Ovary (tissue), 9 donors: Measurements from ENCODE around the gene TMPRSS3. TPM values are rescaled to one million over a fixed set of nuclear protein-coding genes. Genes with fewer than 3 reads are reported as not detected.

Experiments
- DNase-seq, 5 donors: peaks; one replicate each; pipeline ENCODE4 v3.0.0-alpha.2; 2019 to 2020
- H3K27ac ChIP-seq, 2 donors: fragments of 200-600 bp; one replicate each; pipeline versions ENCODE4 v1.5.1 to v1.8.0; 2019 to 2022
- H3K27me3 ChIP-seq: fragments of 200-600 bp; one replicate; pipeline ENCODE4 v1.8.0; 2022
- H3K36me3 ChIP-seq: fragments of 200-600 bp; sonication (generic); one replicate; pipeline ENCODE4 v1.5.1; 2019
- H3K4me1 ChIP-seq: one replicate; pipeline ENCODE4 v1.8.1; 2013; ENCODE audit warnings: mild to moderate bottlenecking, moderate library complexity; ENCODE audit not compliant: insufficient read depth
- H3K4me3 ChIP-seq: fragments of 200-600 bp; sonication (generic); one replicate; pipeline ENCODE4 v1.5.1; 2017
- H3K9me3 ChIP-seq, 2 donors: fragments of 200-600 bp in 1 of 2; sonication (generic) in 1 of 2; one replicate each; pipeline versions ENCODE4 v1.5.1 to v1.8.1; 2013 to 2019; ENCODE audit warnings: mild to moderate bottlenecking in 1 of 2, moderate library complexity in 1 of 2
- EP300 ChIP-seq: sonication (generic); formaldehyde crosslinking; IDR thresholded peaks from one replicate; pipeline ENCODE4 v1.6.1; 2017; ENCODE audit warnings: antibody characterized with exemption
- POLR2A ChIP-seq: fragments of 450-650 bp; IDR thresholded peaks from one replicate; pipeline ENCODE4 v1.6.1; 2017; ENCODE audit warnings: antibody characterized with exemption, mild to moderate bottlenecking, moderate library complexity
- WGBS, 3 donors: extraction: QIAGEN DNeasy Blood & Tissue Kit in 1 of 3; methylation state at CpG; one replicate each; pipeline versions ENCODE4 v1.1.5 to v1.1.7; 2013 to 2017; 5-methylcytosine and 5-hydroxymethylcytosine counted together
- intact Hi-C, 4 donors: fragments of 100-400 bp; cut with DNase I; formaldehyde crosslinking; loops; one replicate each; pipeline versions ENCODE4 v1.11.0 to v1.15.1; 2022 to 2023
- polyA plus RNA-seq, 2 donors: library from polyadenylated mRNA; stranded (reverse); fragments of 200-250 nt in 1 of 2; fragments of 350-450 nt in 1 of 2; fragmentation: Illumina TruSeq in 1 of 2; extraction: RNeasy Lipid Tissue Mini Kit (QIAGEN cat#74804) in 1 of 2; gene quantifications; one replicate each; pipeline ENCODE4 v1.2.3, GENCODE V29; 2013 to 2014
- total RNA-seq, 7 donors: library from RNA; depleted of rRNA in 2 of 7; stranded (reverse); fragments of >200 nt in 2 of 7; fragmentation: NEBNext Ultra II Directional in 3 of 7; extraction: Animal tissue kit (Norgen Biotek cat#: 25700) in 3 of 7; gene quantifications; one replicate each; pipeline versions ENCODE4 v1.1.0 to v1.2.4, GENCODE V29; 2016 to 2023
- TF ChIP-seq, protein P1 (sequence below), 3 donors: fragments of 450-650 bp in 2 of 3; fragments of 200-600 bp in 1 of 3; IDR thresholded peaks; one replicate each; pipeline versions ENCODE4 v1.5.1 to v1.8.0; 2016 to 2022; ENCODE audit warnings: antibody characterized with exemption in 3 of 3, mild to moderate bottlenecking in 1 of 3
- donor health status: DM: no; HTN: no; CAD: no; lungs with moderate emphysema.
- donor health status: DM: no; HTN: no; CAD: no.
- donor health status: Bipolar disorder and iron deficiency.
- donor health status: DM: yes; HTN: yes; CAD: no.
- donor health status: DM: no; HTN: no; CAD: no.
- donor health status: DM: yes; HTN: yes; CAD: no.

TMPRSS3 gene
- total and polyA plus RNA-seq, 9 donors: 0.07 to 28.6 (median 1.4) TPM; not detected in 2

- 20 to 31% (median 28%) methylated on average over 13 of the region's 13 CpGs for WGBS, 3 donors
- Histone ChIP-seq H3K27ac (no peak within 1 kb of the TSS), H3K27me3 (no peaks in the 10 kb centered on the region), H3K4me3 (no peak within 1 kb of the TSS), H3K9me3 (no peaks in the 10 kb centered on the region), H3K4me1 (no peaks in the 10 kb centered on the region), H3K36me3 (no peaks in the 10 kb centered on the region)
- intact Hi-C loops: no loop called here
- TF ChIP-seq EP300: no peak
- TF ChIP-seq, protein P1, sequence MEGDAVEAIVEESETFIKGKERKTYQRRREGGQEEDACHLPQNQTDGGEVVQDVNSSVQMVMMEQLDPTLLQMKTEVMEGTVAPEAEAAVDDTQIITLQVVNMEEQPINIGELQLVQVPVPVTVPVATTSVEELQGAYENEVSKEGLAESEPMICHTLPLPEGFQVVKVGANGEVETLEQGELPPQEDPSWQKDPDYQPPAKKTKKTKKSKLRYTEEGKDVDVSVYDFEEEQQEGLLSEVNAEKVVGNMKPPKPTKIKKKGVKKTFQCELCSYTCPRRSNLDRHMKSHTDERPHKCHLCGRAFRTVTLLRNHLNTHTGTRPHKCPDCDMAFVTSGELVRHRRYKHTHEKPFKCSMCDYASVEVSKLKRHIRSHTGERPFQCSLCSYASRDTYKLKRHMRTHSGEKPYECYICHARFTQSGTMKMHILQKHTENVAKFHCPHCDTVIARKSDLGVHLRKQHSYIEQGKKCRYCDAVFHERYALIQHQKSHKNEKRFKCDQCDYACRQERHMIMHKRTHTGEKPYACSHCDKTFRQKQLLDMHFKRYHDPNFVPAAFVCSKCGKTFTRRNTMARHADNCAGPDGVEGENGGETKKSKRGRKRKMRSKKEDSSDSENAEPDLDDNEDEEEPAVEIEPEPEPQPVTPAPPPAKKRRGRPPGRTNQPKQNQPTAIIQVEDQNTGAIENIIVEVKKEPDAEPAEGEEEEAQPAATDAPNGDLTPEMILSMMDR (IDR thresholded peaks at IDR 0.05): no peak
- no peak for TF ChIP-seq POLR2A
- no peak for DNase-seq
Observed at GRCh38 chr21:42350927-42351426, 44.9 kb downstream of the TMPRSS3 start, which contains the start of gene TFF2. Gene TFF2 (minus strand): TSS chr21:42350994. CDS start chr21:42350957, 37 bp downstream.

- H3K4me3 ChIP-seq: no peak overlapping the region
- 11 to 19% (median 16%) methylated on average over 11 of the region's 11 CpGs for WGBS, 3 donors
- no peaks in the 10 kb centered on the region for H3K36me3 ChIP-seq
- no peak overlapping the region for H3K27ac ChIP-seq
- no peak for DNase-seq
- no peaks in the 10 kb centered on the region for H3K9me3 ChIP-seq
- no peaks in the 10 kb centered on the region for H3K4me1 ChIP-seq
- intact Hi-C loops: no loop called here
- H3K27me3 ChIP-seq: no peaks in the 10 kb centered on the region
- TF ChIP-seq, protein P1 (IDR thresholded peaks at IDR 0.05): no peak
- TF ChIP-seq EP300 (no peak), POLR2A (no peak)
Observed at GRCh38 chr21:42350318-42350910, 45.4 kb downstream of the TMPRSS3 start.

- DNase-seq: no peak
- TF ChIP-seq, protein P1 (IDR thresholded peaks at IDR 0.05): no peak
- no peak for TF ChIP-seq POLR2A
- no peak for TF ChIP-seq EP300
- Histone ChIP-seq H3K9me3 (no peaks in the 10 kb centered on the region), H3K4me3 (no peak overlapping the region), H3K27me3 (no peaks in the 10 kb centered on the region), H3K4me1 (no peaks in the 10 kb centered on the region), H3K36me3 (no peaks in the 10 kb centered on the region), H3K27ac (no peak overlapping the region)
- WGBS, 3 donors: 68 to 71% (median 71%) methylated on average over 14 of the region's 14 CpGs
- intact Hi-C loops: no loop called here
Observed at GRCh38 chr21:42349420-42350317, 46.2 kb downstream of the TMPRSS3 start.

DNA sequence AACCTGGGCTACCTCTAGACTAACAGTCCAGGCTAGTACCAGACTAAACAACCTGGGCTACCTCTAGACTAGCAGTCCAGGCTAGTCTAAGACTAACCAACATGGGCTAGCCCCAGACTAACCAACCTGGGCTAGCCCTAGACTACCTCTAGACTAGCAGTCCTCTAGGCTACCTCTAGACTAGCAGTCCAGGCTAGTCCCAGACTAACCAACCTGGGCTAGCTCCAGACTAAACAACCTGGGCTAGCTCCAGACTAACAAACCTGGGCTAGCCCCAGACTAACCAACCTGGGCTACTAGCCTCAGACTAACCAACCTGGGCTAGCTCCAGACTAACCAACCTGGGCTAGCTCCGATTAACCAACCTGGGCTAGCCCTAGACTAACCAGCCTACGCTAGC, 47.1 kb downstream of the TMPRSS3 start:
- intact Hi-C loops: no loop called here
- no peaks in the 10 kb centered on the region for H3K4me1 ChIP-seq
- no peaks in the 10 kb centered on the region for H3K27me3 ChIP-seq
- TF ChIP-seq EP300: no peak
- no peak for TF ChIP-seq POLR2A
- TF ChIP-seq, protein P1 (IDR thresholded peaks at IDR 0.05): no peak
- no peak overlapping the region for H3K27ac ChIP-seq
- no peak for DNase-seq
- H3K36me3 ChIP-seq: no peaks in the 10 kb centered on the region
- no peak overlapping the region for H3K4me3 ChIP-seq
- no peaks in the 10 kb centered on the region for H3K9me3 ChIP-seq
- 91 to 96% (median 94%) methylated on average over 2 of the region's 2 CpGs for WGBS, 3 donors
